Measurements from ENCODE around the gene TANC1.

The TANC1 gene

DNA sequence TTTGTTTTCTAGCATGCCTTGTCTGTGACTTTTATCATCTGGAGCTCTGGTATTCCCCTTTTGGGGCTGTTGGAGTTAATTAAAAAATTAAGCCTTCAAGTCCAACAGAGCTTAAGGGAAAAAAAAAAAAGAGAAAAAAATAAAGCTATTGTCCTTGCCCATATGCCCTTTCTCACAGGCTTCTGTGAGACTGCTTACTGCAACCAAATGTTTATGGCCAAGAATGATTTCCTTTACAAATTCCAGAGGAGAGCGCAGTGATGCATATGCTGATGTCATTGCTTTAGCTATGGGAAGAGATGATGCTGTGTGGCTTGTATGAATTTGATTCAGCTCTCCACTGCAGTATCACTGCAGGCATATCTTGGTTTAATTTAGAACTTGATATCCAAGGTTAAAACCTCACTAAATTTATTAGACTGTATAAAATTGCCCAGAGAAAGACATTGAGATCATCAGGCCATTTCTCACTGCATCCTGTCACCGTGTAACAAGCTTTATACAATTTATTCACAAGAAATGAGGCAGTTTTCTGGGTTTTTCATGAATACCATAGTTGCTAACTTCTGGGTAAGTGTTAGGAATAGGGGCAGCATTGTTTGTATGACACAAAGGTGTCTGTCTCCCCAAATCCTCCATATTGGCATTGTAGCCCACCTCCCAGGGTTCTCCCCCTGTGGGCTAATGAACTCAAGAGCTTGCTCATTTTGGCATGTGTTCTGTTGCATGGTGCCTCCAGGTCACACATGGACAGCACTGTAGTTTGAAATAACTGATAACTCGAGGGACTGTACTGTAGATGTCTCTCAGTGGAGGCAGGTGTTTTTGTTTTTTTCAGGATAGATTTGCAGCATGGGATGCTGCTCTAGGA, 85.0 kb downstream of the TANC1 start:
- no peak for DNase-seq (ENCODE audit: insufficient read length, low spot score)
- TF ChIP-seq, protein P1, sequence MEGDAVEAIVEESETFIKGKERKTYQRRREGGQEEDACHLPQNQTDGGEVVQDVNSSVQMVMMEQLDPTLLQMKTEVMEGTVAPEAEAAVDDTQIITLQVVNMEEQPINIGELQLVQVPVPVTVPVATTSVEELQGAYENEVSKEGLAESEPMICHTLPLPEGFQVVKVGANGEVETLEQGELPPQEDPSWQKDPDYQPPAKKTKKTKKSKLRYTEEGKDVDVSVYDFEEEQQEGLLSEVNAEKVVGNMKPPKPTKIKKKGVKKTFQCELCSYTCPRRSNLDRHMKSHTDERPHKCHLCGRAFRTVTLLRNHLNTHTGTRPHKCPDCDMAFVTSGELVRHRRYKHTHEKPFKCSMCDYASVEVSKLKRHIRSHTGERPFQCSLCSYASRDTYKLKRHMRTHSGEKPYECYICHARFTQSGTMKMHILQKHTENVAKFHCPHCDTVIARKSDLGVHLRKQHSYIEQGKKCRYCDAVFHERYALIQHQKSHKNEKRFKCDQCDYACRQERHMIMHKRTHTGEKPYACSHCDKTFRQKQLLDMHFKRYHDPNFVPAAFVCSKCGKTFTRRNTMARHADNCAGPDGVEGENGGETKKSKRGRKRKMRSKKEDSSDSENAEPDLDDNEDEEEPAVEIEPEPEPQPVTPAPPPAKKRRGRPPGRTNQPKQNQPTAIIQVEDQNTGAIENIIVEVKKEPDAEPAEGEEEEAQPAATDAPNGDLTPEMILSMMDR (IDR thresholded peaks at IDR 0.05; ENCODE audit: insufficient read depth, missing control alignments): no peak
- FAIRE-seq: no peak

DNA sequence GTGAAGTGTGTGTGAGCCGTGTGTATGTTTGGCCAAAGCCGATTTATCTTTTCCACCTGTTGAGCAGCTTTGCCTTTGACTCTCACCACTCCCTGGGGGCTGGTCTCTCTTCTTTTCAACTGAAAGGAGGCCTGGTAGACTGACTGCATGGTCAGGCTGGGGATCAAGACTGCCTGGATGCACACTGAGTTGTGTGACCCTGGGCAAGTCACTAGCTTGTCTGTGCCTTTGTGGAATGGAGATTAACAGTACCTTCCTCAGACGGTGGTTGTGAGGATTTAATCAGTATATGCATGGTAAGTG, 85.5 kb downstream of the TANC1 start:
- no peak for FAIRE-seq

DNA sequence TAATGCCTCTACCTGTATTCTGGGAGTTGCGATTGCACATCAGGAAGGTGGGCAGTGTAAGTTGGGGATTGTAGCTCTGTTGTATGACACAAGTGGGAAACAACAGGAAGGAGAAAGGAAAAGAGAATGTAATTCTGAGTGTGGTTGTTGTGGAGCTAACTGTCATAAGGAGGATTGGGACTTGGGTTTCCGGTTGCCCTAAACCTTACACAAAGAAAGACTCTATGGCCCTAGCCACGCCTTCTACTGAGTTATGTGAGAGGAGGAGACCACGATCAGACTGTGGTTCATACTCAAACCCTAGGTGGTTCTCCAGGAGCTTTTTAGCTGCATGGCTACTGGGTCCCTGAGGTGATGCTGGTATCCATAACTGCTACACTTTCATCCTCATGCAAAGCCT, 86.5 kb downstream of the TANC1 start:
- TF ChIP-seq, protein P1 (IDR thresholded peaks at IDR 0.05; ENCODE audit: insufficient read depth, missing control alignments): no peak
- FAIRE-seq (no peak), DNase-seq (ENCODE audit: insufficient read length, low spot score) (no peak)

More for the DNA sequence above, 85.5 kb downstream of the TANC1 start:
- TF ChIP-seq, protein P1 (IDR thresholded peaks at IDR 0.05; ENCODE audit: insufficient read depth, missing control alignments): no peak
- DNase-seq (ENCODE audit: insufficient read length, low spot score): no peak

DNA sequence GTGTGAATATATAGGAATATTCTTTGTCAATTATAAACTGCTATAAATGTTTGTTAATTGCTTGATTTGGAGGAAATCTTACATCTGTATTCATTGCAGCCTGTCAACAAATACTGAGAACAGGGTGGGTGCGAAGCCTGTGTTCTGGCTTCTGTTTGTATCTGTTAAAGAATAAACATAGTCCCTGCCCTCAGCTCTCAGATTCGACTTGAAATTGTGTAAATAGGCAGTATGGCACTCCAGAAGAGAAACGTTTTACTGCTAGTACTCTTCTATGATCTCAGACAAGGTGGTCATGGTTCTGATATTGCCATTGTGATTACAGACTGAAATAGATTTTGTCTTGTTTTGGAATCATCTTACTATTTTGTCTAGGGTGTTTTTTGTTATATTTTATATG, 92.1 kb downstream of the TANC1 start:
- FAIRE-seq: no peak
- no peak for DNase-seq (ENCODE audit: insufficient read length, low spot score)
- TF ChIP-seq, protein P1 (IDR thresholded peaks at IDR 0.05; ENCODE audit: insufficient read depth, missing control alignments): no peak

DNA sequence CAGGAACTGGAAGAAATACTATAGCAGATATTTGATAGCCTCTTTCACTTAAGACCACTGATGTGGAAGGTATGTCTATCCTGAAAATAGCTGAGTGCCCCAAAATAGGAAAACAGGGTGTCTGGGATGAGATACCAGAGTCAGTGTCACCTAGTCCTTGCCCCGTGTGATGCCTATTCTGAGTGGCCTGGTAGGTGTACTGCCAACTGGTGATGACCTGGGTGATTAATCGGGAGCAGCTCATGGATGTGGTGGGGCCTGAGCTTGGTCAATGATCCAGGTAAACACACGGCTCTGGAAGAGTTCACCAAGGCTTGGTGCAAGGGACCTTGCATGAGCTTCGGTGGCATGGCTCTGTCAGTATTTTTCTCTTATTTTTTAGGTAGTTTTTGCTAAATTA, 95.2 kb downstream of the TANC1 start:
- TF ChIP-seq, protein P1 (IDR thresholded peaks at IDR 0.05; ENCODE audit: insufficient read depth, missing control alignments): no peak
- FAIRE-seq: no peak
- DNase-seq (ENCODE audit: insufficient read length, low spot score): no peak

DNA sequence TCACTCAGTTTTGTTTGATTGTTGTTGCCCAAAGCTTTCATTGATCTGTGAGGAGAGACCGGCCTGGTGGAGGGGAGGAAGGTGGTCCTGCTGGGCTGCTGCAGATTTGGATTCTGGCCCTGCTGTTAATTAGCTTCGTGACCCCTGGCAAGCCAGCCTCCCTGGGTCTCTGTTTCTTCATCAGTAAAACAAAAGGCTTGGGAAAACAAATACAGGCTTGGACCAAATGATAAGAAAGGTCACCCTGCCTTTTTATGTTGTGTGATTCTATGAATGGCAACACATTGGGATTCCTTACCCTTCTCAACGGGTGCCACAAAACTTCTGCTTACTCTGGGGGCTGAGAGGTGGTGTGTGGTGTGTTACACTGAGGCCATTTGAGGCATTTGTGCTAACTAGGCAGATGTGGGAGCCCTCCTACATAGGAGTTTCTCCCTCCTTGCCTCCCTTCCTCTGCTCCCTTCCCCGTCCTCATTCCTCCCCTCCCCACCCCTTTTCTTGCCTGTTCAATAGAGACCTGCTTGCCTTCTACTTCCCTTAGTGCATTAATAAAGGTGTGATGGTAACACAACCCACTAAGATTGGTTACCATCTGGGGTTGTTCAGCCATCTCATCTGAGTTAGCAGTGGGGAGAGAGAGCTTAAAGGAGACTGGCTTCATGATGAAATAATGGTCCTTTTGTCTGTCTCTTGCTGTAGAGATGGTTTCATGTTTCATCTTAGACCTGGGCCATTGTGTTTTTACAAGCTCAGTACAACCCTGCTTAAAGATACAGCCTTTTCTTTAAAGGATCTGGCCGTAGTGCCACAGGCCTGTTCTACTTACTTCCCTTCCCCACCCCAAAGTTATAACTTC, 96.2 kb downstream of the TANC1 start:
- DNase-seq (ENCODE audit: insufficient read length, low spot score): no peak
- FAIRE-seq: no peak
- TF ChIP-seq, protein P1 (IDR thresholded peaks at IDR 0.05; ENCODE audit: insufficient read depth, missing control alignments): no peak
